Fibroblast of pulmonary artery (primary cell): ENCODE data around the gene CNTN4.

Experiments used
- DNase-seq: peaks from one replicate; pipeline ENCODE4 v3.0.0-alpha.2; 2010; ENCODE audit warnings: low read depth
- H3K4me3 ChIP-seq: replicated peaks from 2 replicates; pipeline ENCODE4 v1.5.1; 2011; ENCODE audit warnings: low read depth, mild to moderate bottlenecking, control low read depth, low read length, moderate library complexity
- TF ChIP-seq, protein P1 (sequence below): IDR thresholded peaks from 2 replicates; pipeline ENCODE4 v1.5.1; 2011; ENCODE audit warnings: mild to moderate bottlenecking, control low read depth, low read length, inconsistent platforms; ENCODE audit errors: missing control alignments

CNTN4 gene

DNA sequence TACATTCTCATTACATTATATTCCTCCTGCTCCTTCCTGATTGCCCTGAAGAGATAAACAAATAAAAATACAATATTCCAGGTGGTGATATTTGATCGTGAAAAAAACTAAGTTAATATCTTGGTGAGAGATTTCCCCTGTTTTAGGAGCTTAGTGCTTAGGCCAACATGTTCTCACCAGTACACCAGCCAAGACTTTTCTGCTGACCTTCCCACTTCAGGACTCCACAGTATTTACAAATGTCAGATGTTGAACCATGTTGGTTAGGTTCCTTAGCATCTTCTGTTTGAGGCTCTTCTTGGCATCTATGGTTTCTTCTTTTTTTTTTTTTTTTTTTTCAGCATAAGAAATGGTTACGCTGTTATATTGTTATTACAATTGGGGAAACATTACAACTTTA is 764.5 kb downstream of the CNTN4 start:
- no peak overlapping the region for H3K4me3 ChIP-seq
- TF ChIP-seq, protein P1, sequence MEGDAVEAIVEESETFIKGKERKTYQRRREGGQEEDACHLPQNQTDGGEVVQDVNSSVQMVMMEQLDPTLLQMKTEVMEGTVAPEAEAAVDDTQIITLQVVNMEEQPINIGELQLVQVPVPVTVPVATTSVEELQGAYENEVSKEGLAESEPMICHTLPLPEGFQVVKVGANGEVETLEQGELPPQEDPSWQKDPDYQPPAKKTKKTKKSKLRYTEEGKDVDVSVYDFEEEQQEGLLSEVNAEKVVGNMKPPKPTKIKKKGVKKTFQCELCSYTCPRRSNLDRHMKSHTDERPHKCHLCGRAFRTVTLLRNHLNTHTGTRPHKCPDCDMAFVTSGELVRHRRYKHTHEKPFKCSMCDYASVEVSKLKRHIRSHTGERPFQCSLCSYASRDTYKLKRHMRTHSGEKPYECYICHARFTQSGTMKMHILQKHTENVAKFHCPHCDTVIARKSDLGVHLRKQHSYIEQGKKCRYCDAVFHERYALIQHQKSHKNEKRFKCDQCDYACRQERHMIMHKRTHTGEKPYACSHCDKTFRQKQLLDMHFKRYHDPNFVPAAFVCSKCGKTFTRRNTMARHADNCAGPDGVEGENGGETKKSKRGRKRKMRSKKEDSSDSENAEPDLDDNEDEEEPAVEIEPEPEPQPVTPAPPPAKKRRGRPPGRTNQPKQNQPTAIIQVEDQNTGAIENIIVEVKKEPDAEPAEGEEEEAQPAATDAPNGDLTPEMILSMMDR: no peak
- no peak for DNase-seq

DNA sequence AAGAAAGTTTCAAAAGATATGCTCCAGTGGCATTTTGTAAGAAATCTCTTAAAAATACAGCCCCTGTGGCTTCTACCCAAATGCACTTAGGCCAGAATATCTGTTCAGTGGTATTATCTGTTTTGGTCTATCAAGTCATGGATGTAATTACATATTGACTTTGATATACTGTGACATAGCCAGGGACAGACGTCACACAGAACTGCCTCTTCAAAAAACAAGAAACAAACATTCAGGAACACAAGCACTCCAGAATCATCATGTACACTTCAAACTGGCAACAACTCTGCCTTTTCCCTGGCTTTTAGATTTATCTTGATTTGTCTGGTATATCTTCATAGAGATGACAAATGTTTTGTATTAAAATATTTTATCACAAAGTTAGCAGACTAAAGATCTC is 771.2 kb downstream of the CNTN4 start:
- no peak for DNase-seq
- no peak overlapping the region for H3K4me3 ChIP-seq
- TF ChIP-seq, protein P1: no peak

DNA sequence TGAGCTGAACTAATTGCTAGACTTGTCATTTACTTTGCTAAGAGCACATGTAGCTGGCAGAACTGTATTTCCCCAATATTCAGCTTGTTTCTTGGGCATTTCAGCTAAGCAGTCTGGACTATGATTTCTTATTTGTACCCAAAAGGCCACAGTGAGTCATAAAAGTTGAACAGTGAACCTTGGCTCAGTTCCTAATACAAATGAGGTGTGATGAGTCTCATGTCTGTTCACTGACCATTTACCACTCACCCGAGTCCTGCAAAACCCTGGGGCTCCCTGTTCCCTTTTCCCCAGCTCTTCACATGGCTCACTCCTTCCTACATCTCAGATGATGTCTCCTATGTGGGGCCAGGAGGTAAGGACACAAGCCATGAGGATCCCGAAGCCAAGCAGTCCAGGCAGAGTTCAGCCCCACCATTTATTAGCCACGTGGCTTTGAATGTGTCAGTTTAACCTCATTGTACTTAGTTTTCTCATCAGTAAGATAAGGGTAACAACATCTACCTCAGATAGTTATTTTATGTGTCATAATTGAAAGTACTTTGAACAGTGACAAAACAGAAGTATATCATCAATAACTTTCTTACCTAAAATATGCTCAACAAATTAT is 772.2 kb downstream of the CNTN4 start:
- no peak for DNase-seq
- no peak overlapping the region for H3K4me3 ChIP-seq
- TF ChIP-seq, protein P1: no peak

DNA sequence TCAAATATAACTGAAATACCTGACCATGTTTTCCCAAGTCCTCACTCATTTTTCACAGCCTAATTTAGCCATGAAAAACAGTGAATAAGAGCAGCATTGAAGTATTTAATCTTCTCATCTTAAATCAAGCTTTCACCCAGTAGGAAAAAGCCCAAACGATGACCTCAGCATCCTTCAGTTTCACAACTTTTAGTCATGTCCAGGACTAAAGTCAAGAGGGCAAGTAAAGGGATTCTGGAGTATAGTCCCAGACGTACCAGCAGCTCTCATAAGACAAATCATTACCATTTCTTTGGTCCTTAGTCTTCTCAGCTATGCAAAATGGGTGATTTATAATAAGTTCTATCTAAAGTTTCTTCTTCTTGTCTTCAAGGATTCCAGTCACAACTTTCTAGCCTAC is 774.2 kb downstream of the CNTN4 start:
- DNase-seq: no peak
- H3K4me3 ChIP-seq: no peak overlapping the region
- TF ChIP-seq, protein P1: no peak

DNA sequence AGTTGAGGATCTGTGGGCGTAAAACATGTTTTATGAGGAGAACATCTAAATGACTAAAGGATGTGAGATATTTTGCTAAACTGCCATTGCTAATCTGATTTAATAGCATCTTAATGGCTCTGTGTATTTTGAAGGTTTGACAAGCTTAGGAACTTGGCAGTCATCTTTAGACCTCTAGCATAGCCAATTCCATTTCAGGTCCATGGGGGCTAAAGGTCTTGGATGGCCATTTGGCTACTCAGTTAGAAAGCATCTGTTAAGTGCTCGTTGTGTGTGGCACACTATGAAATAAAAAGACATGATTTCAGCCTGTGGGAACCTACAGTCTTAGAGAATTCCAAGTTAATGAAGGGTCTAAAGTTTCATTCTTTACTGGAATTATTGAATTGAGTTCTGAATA is 775.3 kb downstream of the CNTN4 start:
- no peak overlapping the region for H3K4me3 ChIP-seq
- no peak for DNase-seq
- TF ChIP-seq, protein P1: no peak

DNA sequence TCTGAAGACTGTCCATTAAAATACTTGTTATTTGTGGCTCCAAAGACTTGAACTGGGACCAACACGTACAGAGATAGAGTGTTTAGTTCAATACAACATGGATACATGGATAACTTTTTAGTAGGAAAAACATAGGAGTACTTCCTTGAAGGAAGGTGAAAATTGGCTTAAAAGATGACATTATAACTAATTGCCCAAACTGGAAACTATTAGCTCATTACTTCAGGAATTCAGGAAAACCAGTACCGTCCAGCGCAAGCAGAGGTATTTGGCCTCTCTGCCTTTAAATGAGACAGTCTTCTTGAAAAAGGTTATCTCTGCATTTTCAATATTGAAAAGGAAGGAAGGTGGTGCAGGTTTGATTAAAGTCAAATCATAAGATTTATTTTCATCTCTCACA is 777.0 kb downstream of the CNTN4 start:
- no peak for DNase-seq
- TF ChIP-seq, protein P1: no peak
- H3K4me3 ChIP-seq: no peak overlapping the region

DNA sequence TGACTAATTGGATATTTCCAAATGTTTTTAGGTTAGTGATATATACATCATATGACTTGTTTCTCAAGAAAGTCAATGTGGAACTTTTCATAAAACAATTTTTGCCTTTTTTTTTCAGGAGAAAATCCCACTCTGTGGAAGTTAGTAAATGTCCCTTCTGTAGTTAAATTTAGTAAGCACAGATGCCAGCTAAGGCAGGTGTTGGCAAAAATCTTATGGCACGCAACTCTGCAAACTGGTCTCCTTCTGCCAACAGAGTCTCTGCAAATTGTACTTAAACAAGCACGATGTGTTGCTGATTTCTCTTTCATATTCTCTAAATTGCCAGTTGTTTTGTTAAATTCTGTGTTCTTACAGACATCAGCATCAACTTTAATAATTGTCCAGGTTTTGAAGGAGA is 777.7 kb downstream of the CNTN4 start:
- DNase-seq: no peak
- no peak overlapping the region for H3K4me3 ChIP-seq
- TF ChIP-seq, protein P1: no peak
